ENCODE measurements around the gene PIGR. TPM values are rescaled to one million over a fixed set of nuclear protein-coding genes. Genes with fewer than 3 reads are reported as not detected.

Gene PIGR
- total and polyA plus RNA-seq, 10 of the 15 experiments (the other 5 are each of a cell fraction or from before 2014, with no cell fraction given): 0.96 to 7.6 (median 1.8) TPM

DNA sequence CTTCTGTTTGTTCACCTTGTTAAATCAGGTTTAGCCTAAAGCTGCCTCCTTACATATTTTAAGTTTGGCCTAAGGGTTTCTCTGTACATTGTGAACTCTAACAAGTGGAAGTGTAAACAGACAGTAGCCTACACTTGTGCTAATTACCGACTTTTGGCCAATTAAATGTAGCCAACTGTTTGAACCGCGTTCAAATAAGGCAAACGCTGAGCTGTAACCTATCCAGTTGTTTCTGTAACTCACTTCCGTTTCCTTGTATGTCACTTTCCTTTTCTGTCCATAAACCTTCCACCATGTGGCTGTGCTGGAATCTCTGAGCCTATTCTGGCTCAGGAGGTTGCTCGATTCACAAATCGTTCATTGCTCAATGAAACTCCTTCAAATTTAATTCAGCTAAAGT is 32.0 kb upstream of the PIGR start:
- POLR2A ChIA-PET: interaction anchor here (0.6 to 1.2 kb wide), 2 partner anchors 15 to 52 kb away, joined by 3 to 7 read pairs; no protein-coding TSS in a partner anchor
- TF ChIP-seq BCL11A (IDR thresholded peaks at IDR 0.05; ENCODE audit: low read depth, low read length) (no peak), DPF2 (IDR thresholded peaks at IDR 0.05) (no peak), MXI1 (IDR thresholded peaks at IDR 0.05; ENCODE audit: low read depth, low read length) (no peak), NR2F1 (conservative IDR thresholded peaks at IDR 0.05) (no peak), NBN (IDR thresholded peaks at IDR 0.05) (no peak), ZNF622 (IDR thresholded peaks at IDR 0.05) (no peak), SMAD5 (IDR thresholded peaks at IDR 0.05; ENCODE audit: low read depth) (no peak), ZBED1 (IDR thresholded peaks at IDR 0.05; ENCODE audit: borderline replicate concordance) (no peak), FOS (IDR thresholded peaks at IDR 0.05; ENCODE audit: borderline replicate concordance, extremely low read depth, insufficient read length) (no peak)
- TF ChIP-seq, protein P1, sequence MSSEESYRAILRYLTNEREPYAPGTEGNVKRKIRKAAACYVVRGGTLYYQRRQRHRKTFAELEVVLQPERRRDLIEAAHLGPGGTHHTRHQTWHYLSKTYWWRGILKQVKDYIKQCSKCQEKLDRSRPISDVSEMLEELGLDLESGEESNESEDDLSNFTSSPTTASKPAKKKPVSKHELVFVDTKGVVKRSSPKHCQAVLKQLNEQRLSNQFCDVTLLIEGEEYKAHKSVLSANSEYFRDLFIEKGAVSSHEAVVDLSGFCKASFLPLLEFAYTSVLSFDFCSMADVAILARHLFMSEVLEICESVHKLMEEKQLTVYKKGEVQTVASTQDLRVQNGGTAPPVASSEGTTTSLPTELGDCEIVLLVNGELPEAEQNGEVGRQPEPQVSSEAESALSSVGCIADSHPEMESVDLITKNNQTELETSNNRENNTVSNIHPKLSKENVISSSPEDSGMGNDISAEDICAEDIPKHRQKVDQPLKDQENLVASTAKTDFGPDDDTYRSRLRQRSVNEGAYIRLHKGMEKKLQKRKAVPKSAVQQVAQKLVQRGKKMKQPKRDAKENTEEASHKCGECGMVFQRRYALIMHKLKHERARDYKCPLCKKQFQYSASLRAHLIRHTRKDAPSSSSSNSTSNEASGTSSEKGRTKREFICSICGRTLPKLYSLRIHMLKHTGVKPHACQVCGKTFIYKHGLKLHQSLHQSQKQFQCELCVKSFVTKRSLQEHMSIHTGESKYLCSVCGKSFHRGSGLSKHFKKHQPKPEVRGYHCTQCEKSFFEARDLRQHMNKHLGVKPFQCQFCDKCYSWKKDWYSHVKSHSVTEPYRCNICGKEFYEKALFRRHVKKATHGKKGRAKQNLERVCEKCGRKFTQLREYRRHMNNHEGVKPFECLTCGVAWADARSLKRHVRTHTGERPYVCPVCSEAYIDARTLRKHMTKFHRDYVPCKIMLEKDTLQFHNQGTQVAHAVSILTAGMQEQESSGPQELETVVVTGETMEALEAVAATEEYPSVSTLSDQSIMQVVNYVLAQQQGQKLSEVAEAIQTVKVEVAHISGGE (CRISPR knock-in tag; IDR thresholded peaks at IDR 0.05): no peak
- TF ChIP-seq, protein P2, sequence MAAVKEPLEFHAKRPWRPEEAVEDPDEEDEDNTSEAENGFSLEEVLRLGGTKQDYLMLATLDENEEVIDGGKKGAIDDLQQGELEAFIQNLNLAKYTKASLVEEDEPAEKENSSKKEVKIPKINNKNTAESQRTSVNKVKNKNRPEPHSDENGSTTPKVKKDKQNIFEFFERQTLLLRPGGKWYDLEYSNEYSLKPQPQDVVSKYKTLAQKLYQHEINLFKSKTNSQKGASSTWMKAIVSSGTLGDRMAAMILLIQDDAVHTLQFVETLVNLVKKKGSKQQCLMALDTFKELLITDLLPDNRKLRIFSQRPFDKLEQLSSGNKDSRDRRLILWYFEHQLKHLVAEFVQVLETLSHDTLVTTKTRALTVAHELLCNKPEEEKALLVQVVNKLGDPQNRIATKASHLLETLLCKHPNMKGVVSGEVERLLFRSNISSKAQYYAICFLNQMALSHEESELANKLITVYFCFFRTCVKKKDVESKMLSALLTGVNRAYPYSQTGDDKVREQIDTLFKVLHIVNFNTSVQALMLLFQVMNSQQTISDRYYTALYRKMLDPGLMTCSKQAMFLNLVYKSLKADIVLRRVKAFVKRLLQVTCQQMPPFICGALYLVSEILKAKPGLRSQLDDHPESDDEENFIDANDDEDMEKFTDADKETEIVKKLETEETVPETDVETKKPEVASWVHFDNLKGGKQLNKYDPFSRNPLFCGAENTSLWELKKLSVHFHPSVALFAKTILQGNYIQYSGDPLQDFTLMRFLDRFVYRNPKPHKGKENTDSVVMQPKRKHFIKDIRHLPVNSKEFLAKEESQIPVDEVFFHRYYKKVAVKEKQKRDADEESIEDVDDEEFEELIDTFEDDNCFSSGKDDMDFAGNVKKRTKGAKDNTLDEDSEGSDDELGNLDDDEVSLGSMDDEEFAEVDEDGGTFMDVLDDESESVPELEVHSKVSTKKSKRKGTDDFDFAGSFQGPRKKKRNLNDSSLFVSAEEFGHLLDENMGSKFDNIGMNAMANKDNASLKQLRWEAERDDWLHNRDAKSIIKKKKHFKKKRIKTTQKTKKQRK (IDR thresholded peaks at IDR 0.05; ENCODE audit: low read depth, low read length): no peak
- TF ChIP-seq, protein P3, sequence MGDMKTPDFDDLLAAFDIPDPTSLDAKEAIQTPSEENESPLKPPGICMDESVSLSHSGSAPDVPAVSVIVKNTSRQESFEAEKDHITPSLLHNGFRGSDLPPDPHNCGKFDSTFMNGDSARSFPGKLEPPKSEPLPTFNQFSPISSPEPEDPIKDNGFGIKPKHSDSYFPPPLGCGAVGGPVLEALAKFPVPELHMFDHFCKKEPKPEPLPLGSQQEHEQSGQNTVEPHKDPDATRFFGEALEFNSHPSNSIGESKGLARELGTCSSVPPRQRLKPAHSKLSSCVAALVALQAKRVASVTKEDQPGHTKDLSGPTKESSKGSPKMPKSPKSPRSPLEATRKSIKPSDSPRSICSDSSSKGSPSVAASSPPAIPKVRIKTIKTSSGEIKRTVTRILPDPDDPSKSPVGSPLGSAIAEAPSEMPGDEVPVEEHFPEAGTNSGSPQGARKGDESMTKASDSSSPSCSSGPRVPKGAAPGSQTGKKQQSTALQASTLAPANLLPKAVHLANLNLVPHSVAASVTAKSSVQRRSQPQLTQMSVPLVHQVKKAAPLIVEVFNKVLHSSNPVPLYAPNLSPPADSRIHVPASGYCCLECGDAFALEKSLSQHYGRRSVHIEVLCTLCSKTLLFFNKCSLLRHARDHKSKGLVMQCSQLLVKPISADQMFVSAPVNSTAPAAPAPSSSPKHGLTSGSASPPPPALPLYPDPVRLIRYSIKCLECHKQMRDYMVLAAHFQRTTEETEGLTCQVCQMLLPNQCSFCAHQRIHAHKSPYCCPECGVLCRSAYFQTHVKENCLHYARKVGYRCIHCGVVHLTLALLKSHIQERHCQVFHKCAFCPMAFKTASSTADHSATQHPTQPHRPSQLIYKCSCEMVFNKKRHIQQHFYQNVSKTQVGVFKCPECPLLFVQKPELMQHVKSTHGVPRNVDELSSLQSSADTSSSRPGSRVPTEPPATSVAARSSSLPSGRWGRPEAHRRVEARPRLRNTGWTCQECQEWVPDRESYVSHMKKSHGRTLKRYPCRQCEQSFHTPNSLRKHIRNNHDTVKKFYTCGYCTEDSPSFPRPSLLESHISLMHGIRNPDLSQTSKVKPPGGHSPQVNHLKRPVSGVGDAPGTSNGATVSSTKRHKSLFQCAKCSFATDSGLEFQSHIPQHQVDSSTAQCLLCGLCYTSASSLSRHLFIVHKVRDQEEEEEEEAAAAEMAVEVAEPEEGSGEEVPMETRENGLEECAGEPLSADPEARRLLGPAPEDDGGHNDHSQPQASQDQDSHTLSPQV (IDR thresholded peaks at IDR 0.05): no peak
- TF ChIP-seq, protein P4, sequence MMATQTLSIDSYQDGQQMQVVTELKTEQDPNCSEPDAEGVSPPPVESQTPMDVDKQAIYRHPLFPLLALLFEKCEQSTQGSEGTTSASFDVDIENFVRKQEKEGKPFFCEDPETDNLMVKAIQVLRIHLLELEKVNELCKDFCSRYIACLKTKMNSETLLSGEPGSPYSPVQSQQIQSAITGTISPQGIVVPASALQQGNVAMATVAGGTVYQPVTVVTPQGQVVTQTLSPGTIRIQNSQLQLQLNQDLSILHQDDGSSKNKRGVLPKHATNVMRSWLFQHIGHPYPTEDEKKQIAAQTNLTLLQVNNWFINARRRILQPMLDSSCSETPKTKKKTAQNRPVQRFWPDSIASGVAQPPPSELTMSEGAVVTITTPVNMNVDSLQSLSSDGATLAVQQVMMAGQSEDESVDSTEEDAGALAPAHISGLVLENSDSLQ (IDR thresholded peaks at IDR 0.05): no peak

More for the DNA sequence above, 32.0 kb upstream of the PIGR start:
- Histone ChIP-seq H3K27me3 (replicated peaks in 1 of 2; ENCODE audit: control insufficient read depth in 2 of 2, insufficient read depth in 2 of 2, low read length in 1 of 2) (no peaks in the 10 kb centered on the region), H3K4me1 (ENCODE audit: control insufficient read depth, insufficient read depth, low read length) (no peaks in the 10 kb centered on the region; the same call in 1 of the 2 replicates), H3K79me2 (ENCODE audit: control insufficient read depth, insufficient read depth, low read length) (no peaks in the 10 kb centered on the region), H3K9ac (ENCODE audit: control insufficient read depth, insufficient read depth, low read length) (no peak overlapping the region), H3K36me3 (ENCODE audit: control insufficient read depth in 2 of 2, insufficient read depth in 2 of 2, low read length in 1 of 2) (no peaks in the 10 kb centered on the region), H3K9me3 (replicated peaks; ENCODE audit: control insufficient read depth, insufficient read depth, low read length) (no peaks in the 10 kb centered on the region), H2AFZ (ENCODE audit: control insufficient read depth, low read depth, low read length) (no peak overlapping the region), H4K20me1 (ENCODE audit: control insufficient read depth, insufficient read depth) (no peaks in the 10 kb centered on the region), H3K4me3 (no peak overlapping the region), H3K4me2 (ENCODE audit: control insufficient read depth, insufficient read depth) (no peak overlapping the region), H3K27ac (ENCODE audit: control insufficient read depth, insufficient read depth) (no peak overlapping the region)
- no peak for DNase-seq (ENCODE audit: low read depth, low spot score)
- no peak for FAIRE-seq
- intact Hi-C loops (cut with micrococcal nuclease; ENCODE audit: unreplicated experiment) (no loop called here), in situ Hi-C loops (cut with MboI) (loop anchor here (5.0 kb wide), 1 partner anchor 251 kb away; no protein-coding TSS in a partner anchor)
- no peak for ATAC-seq
- ChIA-PET RAD21 (ENCODE audit: unreplicated experiment) (interaction anchor here (1.0 to 9.6 kb wide), 3 partner anchors 47 to 111 kb away, joined by 3 to 192 read pairs (median 97); no protein-coding TSS in a partner anchor), SMC1A (ENCODE audit: uncharacterized antibody, unreplicated experiment) (interaction anchor here (0.6 to 6.1 kb wide), 12 partner anchors 12 to 348 kb away, joined by 3 to 41 read pairs (median 4); partner anchors contain the start of gene IL20), CTCF (interaction anchor here (0.6 to 12.2 kb wide), 12 partner anchors 9 to 343 kb away, joined by 3 to 314 read pairs (median 8); partner anchors contain the start of gene DYRK3)
- 74% methylated on average over 7 of the region's 7 CpGs for WGBS (ENCODE audit: insufficient coverage, insufficient replicate concordance, low lambda C conversion rate, missing lambda C conversion rate)
- no TSS peak for BruUV-seq (replicated peaks)
